Progenitor cell of endocrine pancreas (in vitro differentiated cells): ENCODE measurements around the gene RGR. TPM values are rescaled to one million over a fixed set of nuclear protein-coding genes. Genes with fewer than 3 reads are reported as not detected.

Source experiments
- DNase-seq: peaks from one replicate; pipeline ENCODE4 v3.0.0; 2021; ENCODE audit warnings: low spot score; ENCODE audit not compliant: unreplicated experiment
- H3K27ac Mint-ChIP-seq: 2 replicates; pipeline ENCODE4 v1.8.0; 2021; ENCODE audit warnings: mild to moderate bottlenecking, moderate library complexity, mixed read lengths
- H3K27me3 Mint-ChIP-seq: 2 replicates; pipeline ENCODE4 v1.8.0; 2021; ENCODE audit warnings: mixed read lengths
- H3K36me3 Mint-ChIP-seq: 2 replicates; pipeline ENCODE4 v1.8.0; 2022; ENCODE audit warnings: mixed read lengths; ENCODE audit not compliant: insufficient read depth
- H3K4me1 Mint-ChIP-seq: 2 replicates; pipeline ENCODE4 v1.8.0; 2021; ENCODE audit warnings: low read depth, mixed read lengths
- H3K4me3 Mint-ChIP-seq: 2 replicates; pipeline ENCODE4 v1.8.0; 2021; ENCODE audit warnings: low read depth, mild to moderate bottlenecking, moderate library complexity, mixed read lengths
- H3K9me3 Mint-ChIP-seq: 2 replicates; pipeline ENCODE4 v1.8.0; 2021; ENCODE audit warnings: low read depth, mixed read lengths
- CTCF ChIP-seq: fragments of 200-600 bp; sonication (generic); IDR thresholded peaks from one replicate; pipeline ENCODE4 v1.5.0; 2021; ENCODE audit warnings: antibody characterized with exemption, mild to moderate bottlenecking; ENCODE audit not compliant: unreplicated experiment
- total RNA-seq: library from RNA; stranded (reverse); gene quantifications from 2 replicates; pipeline ENCODE4 v1.2.1, GENCODE V29; 2021

RGR gene
- total RNA-seq, 1 donor from 2014 or later, result not detected

GRCh38 chr10:84290235-84290634 is 45.4 kb downstream of the RGR start:
- no peaks in the 10 kb centered on the region for H3K4me1 Mint-ChIP-seq
- no peaks in the 10 kb centered on the region for H3K9me3 Mint-ChIP-seq
- DNase-seq, result no peak
- H3K27me3 Mint-ChIP-seq, result no peaks in the 10 kb centered on the region
- no peak overlapping the region for H3K4me3 Mint-ChIP-seq
- H3K27ac Mint-ChIP-seq, result no peak overlapping the region
- no peak for TF ChIP-seq CTCF
- no peaks in the 10 kb centered on the region for H3K36me3 Mint-ChIP-seq

- Mint-ChIP-seq H3K4me1 (no peaks in the 10 kb centered on the region), H3K27me3 (no peaks in the 10 kb centered on the region), H3K4me3 (no peak overlapping the region), H3K36me3 (no peaks in the 10 kb centered on the region), H3K27ac (no peak overlapping the region), H3K9me3 (no peaks in the 10 kb centered on the region)
- no peak for TF ChIP-seq CTCF
- DNase-seq, result peak; percentile 28
Measured at GRCh38 chr10:84291384-84291783, 46.5 kb downstream of the RGR start.

GRCh38 chr10:84292502-84292901 is 47.6 kb downstream of the RGR start:
- no peak for TF ChIP-seq CTCF
- DNase-seq, result no peak
- no peaks in the 10 kb centered on the region for H3K4me1 Mint-ChIP-seq
- no peak overlapping the region for H3K27ac Mint-ChIP-seq
- no peaks in the 10 kb centered on the region for H3K36me3 Mint-ChIP-seq
- no peaks in the 10 kb centered on the region for H3K27me3 Mint-ChIP-seq
- no peaks in the 10 kb centered on the region for H3K9me3 Mint-ChIP-seq
- H3K4me3 Mint-ChIP-seq, result no peak overlapping the region

- no peak for TF ChIP-seq CTCF
- Mint-ChIP-seq H3K27me3 (peaks cover under 1% of the 10 kb centered on the region), H3K36me3 (no peaks in the 10 kb centered on the region), H3K9me3 (no peaks in the 10 kb centered on the region), H3K4me1 (no peaks in the 10 kb centered on the region), H3K4me3 (no peak overlapping the region), H3K27ac (no peak overlapping the region)
- DNase-seq, result no peak
Measured at GRCh38 chr10:84293171-84293570, 48.3 kb downstream of the RGR start.

GRCh38 chr10:84293574-84294016 is 48.7 kb downstream of the RGR start:
- H3K9me3 Mint-ChIP-seq, result no peaks in the 10 kb centered on the region
- no peak overlapping the region for H3K27ac Mint-ChIP-seq
- DNase-seq, result no peak
- TF ChIP-seq CTCF, result no peak
- no peaks in the 10 kb centered on the region for H3K36me3 Mint-ChIP-seq
- H3K4me1 Mint-ChIP-seq, result no peaks in the 10 kb centered on the region
- peaks cover 4% of the 10 kb centered on the region for H3K27me3 Mint-ChIP-seq
- H3K4me3 Mint-ChIP-seq, result no peak overlapping the region
